Fibroblast of lung (primary cell): ENCODE data around the gene GBA2.

Experiments
- EZH2 ChIP-seq: IDR thresholded peaks from 2 replicates; pipeline ENCODE4 v1.5.1; 2012; ENCODE audit warnings: low read length, control low read depth, mild to moderate bottlenecking; ENCODE audit errors: missing control alignments
- TF ChIP-seq, protein P1 (sequence below), 2 donors: IDR thresholded peaks in 1 of 2; conservative IDR thresholded peaks in 1 of 2; 1 replicate in 1 of 2; 2 replicates in 1 of 2; pipeline ENCODE4 v1.5.1; 2011 to 2012; ENCODE audit warnings: low read length in 2 of 2, control low read depth in 1 of 2, inconsistent platforms in 1 of 2, low read depth in 1 of 2, mild to moderate bottlenecking in 1 of 2

GRCh38 chr9:35734096-35734495, 14.9 kb downstream of the GBA2 start:
- TF ChIP-seq, protein P1, sequence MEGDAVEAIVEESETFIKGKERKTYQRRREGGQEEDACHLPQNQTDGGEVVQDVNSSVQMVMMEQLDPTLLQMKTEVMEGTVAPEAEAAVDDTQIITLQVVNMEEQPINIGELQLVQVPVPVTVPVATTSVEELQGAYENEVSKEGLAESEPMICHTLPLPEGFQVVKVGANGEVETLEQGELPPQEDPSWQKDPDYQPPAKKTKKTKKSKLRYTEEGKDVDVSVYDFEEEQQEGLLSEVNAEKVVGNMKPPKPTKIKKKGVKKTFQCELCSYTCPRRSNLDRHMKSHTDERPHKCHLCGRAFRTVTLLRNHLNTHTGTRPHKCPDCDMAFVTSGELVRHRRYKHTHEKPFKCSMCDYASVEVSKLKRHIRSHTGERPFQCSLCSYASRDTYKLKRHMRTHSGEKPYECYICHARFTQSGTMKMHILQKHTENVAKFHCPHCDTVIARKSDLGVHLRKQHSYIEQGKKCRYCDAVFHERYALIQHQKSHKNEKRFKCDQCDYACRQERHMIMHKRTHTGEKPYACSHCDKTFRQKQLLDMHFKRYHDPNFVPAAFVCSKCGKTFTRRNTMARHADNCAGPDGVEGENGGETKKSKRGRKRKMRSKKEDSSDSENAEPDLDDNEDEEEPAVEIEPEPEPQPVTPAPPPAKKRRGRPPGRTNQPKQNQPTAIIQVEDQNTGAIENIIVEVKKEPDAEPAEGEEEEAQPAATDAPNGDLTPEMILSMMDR (conservative IDR thresholded peaks at IDR 0.05 in 1 of 2, IDR thresholded peaks at IDR 0.05 in 1 of 2; ENCODE audit: low read depth in 1 of 2, low read length in 2 of 2): no peak
- no peak for TF ChIP-seq EZH2
